Measurements from ENCODE around the gene GFER. TPM values are rescaled to one million over a fixed set of nuclear protein-coding genes. Genes with fewer than 3 reads are reported as not detected.
A peak's percentile ranks its signal among the peaks of the same experiment; 100 is the strongest.
"Not testable (repeated sequence)": the region's sequence is repeated elsewhere in the genome, so short reads cannot be mapped to it uniquely, and the experiment has no call there.

GFER gene
- total RNA-seq, 1 experiment from 2014 or later = 51.7 TPM

DNA sequence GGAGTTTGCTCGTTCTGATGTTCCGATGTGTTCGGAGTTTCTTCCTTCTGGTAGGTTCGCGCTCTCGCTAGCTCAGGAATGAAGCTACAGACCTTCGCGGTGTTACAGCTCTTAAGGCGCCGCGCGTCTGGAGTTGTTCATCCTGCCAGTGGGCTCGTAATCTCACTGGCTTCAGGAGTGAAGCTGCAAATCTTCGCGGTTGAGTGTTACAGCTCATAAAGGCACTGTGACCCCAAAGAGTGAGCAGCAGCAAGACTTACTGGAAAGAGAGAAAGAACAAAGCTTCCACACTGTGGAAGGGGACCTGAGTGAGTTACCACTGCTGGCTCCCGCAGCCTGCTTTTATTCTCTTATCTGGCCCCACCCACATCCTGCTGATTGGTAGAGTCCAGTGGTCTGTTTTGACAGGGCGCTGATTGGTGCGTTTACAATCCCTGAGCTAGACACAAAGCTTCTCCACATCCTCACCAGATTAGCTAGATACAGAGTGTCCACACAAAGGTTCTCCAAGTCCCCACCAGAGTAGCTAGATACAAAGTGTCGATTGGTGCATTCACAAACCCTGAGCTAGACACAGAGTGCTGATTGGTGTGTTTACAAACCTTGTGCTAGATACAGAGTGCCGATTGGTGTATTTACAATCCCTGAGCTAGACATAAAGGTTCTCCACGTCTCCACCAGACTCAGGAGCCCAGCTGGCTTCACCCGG lies 26.4 kb upstream of the GFER start:
- DNase-seq (ENCODE audit: low spot score) = not testable (repeated sequence)

DNA sequence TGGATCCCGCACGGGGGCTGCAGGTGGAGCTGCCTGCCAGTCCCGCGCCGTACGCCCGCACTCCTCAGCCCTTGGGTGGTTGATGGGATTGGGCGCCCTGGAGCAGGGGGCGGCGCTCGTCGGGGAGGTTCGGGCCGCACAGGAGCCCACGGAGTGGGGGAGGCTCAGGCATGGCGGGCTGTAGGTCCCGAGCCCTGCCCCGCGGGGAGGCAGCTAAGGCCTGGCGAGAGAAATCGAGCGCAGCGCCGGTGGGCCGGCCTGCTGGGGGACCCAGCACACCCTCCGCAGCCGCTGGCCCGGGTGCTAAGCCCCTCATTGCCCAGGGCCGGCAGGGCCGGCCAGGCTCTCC lies 25.9 kb upstream of the GFER start:
- DNase-seq (ENCODE audit: low spot score) = not testable (repeated sequence)

DNA sequence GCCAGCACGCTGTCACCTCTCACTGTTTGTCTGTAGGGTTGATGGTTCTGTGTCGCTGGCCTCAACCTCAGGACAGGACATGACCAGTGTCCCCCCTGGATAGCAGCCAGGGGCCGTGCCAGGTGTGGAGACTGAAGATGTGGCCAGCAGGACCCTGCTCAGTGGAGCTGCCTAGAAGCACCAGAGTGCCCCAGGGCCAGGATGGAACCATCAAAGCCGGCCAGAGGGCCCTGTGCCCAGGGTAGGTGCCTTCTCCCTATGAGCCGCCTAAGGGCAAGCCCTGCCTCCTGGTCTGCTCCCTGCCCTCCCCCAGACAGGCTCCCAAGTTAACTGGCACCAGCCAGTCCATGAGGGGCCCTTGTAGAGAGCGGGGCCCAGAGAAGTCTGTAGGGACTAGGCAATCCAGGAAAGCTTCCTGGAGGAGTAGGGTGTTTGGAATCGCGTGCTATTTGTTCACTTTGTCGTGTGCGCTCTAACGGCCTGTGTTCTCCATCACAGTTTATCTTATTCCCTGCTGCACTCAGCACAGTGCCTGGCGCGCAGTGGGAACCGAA lies 25.2 kb upstream of the GFER start:
- DNase-seq (ENCODE audit: low spot score) = no peak

DNA sequence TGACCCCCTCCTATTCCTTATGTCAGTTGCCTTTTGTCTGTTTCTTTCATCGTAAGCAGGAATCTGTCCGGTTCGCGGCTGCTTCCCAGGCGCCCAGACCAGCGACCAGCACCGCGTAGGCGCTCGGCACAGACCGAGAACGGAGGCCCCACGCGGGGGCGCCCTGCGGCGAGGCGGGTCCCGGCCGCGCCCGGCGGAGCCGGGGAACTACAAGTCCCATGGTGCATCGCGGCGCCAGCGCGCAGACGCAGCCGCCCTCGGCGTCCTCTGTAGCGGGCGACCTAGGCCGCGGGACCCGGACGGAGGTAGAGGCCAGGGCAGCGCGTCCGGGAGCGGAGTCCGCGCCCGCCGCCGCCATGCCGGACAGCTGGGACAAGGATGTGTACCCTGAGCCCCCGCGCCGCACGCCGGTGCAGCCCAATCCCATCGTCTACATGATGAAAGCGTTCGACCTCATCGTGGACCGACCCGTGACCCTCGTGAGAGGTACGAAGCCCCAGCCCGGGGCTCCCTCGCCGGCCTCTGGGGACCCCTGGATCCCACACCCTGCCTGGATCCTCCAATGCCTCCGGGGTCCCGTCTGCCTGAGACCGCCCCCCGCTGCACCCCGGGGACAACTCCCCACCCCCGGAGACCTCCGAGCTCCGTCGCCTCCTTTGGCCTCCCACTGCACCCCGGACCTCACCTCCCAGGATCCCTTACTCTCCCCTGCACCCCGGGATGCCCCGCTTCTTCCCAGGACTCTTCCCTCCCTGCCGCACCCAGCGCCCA lies 24.5 kb upstream of the GFER start, which contains the start of gene NDUFB10:
Gene NDUFB10, plus strand, starts transcription at position 270 of the 771 bp plus-strand sequence. Its CDS starts 87 bp downstream, at position 357.
- DNase-seq (ENCODE audit: low spot score) = peak; percentile 94

DNA sequence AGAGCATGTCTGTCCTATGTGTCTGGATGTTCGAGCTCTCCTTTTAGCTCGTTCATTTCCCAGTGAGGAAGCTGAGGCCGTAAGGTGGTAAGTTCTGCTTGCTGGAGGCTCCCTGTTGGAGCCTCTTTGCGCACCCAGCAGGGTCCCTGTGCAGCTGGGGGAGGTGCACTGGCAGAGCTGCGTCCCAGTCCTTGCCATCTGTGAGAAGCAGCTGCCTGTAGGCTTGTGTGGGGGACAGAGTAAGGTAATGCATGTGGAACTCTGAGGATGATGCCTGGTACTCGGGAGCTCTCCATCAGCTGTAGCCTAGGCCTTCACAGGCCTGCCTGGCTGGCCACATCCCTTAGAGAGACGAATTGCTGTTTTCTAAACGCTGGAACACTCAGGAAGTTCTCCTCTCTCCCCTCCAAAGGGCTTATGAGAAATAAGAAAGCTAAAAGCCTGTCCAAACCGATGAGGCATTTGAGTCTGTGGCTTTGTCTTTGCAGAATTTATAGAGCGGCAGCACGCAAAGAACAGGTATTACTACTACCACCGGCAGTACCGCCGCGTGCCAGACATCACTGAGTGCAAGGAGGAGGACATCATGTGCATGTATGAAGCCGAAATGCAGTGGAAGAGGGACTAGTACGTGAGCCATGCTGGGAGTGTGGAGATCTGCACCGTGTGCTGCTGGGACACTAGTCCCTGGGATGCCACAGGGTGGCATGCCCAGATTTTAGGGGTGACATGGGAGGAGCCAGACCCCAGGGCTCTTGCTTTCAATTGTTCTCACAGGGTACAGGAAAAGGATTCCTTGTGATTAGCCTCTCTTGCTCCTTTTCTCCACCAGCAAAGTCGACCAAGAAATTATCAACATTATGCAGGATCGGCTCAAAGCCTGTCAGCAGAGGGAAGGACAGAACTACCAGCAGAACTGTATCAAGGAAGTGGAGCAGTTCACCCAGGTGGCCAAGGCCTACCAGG lies 23.0 kb upstream of the GFER start:
- peak; percentile 77 for DNase-seq (ENCODE audit: low spot score)

DNA sequence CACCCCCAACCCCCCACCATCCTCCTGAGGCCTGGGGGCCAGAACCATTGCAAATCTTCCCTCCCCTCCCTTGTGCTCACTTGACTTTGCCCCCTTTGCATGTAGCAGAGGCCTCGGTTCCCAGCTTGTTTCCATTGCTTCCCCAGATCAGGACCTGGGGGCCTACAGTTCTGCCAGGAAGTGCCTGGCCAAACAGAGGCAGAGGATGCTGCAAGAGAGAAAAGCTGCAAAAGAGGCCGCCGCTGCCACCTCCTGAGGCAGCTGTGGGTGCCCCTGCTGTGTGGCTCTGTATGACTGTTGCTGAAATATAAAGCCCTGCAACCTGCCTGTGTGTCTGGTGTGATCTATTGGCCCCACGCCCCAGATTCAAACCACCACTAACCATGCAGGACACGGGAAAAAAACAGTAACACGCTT lies 22.3 kb upstream of the GFER start:
- peak; percentile 19 for DNase-seq (ENCODE audit: low spot score)

DNA sequence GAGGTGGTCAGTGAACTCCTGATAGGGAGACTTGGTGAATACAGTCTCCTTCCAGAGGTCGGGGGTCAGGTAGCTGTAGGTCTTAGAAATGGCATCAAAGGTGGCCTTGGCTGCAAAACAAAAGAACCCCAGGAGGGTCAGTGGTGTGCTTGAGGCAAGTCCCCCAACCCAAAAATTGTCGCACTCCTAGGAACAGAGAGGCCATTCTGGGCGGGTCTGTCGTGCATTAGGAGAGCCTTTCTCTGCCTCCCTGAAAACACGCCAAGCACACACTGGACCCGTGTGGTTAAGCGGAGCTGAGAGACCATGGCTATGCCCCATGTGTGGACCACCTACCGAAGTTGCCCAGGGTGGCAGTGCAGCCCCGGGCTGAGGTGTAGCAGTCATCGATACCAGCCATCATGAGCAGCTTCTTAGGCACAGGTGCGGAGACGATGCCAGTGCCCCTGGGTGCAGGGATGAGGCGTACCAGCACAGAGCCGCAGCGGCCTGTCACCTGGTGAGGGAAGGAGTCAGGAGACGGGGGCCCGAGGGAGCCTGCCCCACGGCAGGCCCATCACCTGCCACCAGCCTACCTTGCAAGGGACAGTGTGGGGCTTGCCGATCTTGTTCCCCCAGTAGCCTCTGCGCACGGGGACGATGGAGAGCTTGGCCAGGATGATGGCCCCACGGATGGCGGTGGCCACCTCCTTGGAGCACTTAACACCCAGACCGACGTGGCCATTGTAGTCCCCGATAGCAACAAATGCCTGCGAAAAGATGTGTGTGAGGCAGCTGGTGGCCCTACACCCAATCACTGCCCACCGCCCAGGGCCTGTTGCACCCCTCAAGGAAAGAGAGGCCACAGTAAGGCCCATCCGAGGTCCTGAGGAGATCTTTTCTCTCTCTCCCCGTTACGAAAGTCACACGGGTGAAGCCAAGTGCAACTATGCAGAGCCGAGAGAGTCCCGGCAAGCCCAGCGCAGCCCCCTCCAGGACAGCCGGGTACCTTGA lies 21.5 kb upstream of the GFER start:
- DNase-seq (ENCODE audit: low spot score) = not testable (repeated sequence)

DNA sequence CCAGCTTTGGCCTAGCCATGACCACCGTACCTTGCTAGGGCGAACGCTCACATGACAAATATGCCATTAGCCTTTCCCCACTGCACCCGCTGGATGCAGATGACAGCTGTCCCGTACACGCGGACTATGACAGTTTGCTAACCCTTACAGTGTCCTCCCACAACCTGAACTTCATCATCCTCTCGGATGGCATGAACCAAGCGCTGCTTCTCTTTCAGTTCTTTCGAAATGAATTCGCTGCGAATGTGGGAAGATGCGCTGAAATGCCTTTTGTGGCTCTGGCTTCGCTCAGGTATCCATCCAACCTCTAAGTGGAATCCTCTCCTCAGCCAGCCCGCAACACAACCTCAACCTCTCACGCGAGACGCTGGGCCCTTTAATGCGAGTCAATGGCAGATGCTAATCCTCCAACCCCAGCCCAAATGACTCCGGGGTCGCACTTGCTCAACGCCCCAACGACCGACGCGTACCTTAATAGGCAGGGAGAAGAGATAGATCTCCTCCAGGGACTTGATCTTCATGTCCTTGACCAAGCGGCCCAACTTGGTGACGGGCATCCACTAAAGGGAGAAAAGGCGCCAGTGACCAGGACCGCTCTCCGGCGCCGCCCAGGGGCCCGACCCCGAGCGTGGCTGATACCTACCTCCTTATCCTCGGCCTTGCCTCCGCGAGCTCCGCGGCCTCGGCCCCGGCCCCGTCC lies 20.0 kb upstream of the GFER start:
- DNase-seq (ENCODE audit: low spot score) = peak; percentile 42

DNA sequence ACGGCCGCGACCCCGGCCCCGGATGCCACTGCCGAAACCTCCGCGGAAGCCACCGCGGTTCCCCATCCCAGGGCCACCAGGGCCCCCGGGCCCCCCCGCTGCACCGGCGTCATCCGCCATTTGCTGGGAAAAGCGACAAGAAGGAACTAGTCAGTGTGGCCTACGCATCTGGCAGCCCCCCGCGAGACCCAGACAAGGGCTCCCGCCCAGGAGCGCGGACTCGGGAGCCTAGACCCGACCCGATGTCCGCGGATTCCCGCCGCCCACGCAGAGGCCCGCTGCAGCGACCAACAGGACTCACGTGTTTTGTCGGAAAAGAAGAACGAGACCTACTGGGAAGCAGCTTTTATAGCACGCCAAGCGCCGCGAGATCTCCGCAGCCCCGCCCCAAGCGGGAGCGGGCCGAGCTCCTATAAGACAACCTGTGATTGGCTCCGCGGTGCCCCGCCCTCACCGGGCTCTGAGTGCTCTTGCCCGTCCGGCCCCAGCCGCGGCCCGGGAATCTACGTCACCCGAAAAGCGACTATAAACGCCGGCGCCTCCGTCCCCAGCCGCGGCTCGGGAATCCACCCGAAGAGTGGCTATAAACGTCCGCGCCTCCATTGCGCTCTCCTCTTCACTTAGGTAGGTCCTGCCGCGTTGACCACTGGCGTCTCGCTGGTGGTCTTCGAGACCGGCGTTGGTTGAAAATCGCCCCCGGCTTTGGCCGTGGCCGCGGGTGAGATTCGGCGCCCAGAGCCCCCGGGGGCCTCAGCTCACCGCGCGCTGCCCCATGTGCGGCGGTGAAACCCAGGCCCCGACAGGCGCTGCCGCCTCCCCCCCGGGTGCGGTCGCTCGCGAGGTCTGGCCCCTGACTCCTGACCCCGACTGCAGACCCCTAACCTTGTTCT lies 19.2 kb upstream of the GFER start, which contains the start of gene RPS2:
Gene RPS2, minus strand, starts transcription at position 321 of the 890 bp plus-strand sequence. Its CDS starts 201 bp downstream, at position 120.
- peak; percentile 100 for DNase-seq (ENCODE audit: low spot score)

DNA sequence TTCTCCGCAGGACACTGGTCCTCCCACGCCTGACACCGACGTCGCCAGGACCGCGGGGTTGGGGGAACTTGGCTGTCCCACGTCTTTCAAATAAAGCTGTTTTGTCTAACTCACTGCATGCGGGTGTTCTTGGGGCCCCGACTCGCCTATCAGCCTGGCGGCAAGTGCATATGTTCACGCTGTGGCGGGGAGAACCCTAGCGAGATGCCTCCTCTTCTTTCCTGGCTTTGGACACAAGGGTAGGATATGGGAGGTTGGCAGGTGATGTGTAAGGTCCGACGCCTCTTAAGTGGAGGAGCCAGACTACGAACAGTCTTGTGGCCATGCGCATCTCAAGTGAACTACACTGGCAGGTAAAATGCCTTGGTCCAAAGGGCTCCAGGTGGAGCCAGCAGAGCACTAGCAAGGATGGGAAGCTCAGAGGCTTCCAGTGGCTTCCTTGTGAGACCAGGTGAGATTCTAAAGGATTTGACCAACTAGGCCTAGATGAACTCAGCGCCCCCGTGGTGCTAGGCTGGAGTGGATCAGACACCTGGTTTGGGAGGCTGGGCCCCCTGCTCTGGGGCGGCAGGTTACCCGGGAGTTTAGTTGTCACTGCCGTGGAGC lies 18.5 kb upstream of the GFER start:
- peak; percentile 58 for DNase-seq (ENCODE audit: low spot score)

DNA sequence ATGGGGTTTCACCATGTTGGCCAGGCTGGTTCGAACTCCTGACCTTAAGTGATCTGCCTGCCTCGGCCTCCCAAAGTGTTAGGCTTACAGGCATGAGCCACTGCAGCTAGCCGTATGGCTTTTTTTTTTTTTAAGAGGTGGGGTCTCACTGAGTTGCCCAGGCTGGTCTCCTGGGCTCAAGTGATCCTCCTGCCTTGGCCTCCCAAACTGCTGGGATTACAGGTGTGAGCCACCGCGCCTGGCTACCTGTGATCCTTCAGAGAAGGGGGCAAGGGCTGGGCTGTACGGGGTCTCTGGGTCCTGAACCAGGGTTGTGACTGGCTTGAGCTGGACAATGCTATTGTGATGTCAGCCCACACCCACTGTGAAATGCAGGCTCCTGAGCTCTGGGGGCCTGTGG lies 17.5 kb upstream of the GFER start, which contains the start of gene RNF151:
Gene RNF151, plus strand, starts transcription at position 397 of the 400 bp plus-strand sequence. CDS start 26 bp downstream, outside the sequence.
- DNase-seq (ENCODE audit: low spot score) = no peak

DNA sequence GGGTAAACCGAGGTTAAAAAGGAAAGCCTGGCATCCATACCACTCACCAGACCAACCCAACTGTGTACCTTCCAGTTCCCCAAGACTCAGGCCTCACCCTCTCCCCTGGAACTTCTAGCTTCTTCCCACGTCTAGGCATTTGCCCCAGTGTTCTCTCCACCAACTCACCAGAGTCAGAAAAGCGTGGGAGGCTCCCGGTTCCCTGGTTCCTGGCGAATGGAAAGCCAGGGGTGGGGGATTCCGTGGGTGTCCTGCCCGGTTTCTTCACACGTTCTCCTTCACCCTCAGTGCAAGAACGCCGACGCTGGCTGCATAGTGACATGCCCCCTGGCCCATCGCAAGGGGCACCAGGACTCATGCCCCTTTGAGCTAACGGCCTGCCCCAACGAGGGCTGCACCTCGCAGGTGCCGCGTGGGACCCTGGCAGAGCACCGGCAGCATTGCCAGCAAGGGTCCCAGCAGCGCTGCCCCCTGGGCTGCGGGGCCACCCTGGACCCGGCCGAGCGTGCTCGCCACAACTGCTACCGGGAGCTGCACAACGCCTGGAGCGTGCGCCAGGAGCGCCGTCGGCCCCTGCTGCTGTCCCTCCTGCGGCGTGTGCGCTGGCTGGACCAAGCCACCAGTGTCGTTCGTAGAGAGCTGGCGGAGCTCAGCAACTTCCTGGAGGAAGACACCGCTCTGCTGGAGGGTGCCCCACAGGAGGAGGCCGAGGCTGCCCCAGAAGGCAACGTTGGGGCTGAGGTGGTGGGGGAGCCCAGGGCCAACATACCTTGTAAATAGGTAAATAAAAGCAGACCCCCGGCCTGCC lies 15.6 kb upstream of the GFER start:
- DNase-seq (ENCODE audit: low spot score) = no peak

DNA sequence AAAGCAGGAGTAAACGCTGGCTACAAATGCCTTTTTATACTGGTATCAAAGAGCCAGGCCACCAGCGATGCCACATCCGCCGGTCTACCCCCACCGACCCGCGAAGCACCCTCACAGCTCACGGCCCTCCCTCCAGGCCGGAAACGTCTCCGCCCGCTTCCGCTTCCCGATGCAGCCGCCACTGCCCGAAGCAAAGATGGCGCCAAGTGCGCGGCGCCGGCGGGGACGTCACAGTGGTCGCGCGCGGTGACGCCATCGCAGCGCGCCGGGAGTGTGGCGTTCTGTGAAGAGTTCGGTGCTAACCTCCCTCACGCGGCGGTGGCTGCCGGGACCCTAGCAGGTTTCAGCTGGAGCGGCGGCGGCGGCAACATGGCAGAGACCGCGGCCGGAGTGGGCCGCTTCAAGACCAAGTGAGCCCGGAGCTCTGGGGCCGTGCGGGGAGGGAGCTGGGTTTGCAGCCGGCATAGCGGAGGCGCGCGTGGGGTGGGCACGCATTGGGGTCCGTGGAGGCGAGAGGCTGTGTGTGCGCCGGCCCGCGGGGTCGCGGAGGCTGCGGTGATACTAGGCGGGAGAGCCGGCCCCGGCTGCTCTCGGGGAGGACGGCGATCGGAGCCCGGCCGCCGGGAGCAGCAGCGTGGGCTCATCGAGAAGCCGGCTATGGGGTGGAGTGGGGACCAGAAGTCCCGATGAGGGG lies 12.1 kb upstream of the GFER start, which contains the start of gene TBL3:
Gene TBL3, plus strand, starts transcription at position 258 of the 694 bp plus-strand sequence. Its CDS starts 112 bp downstream, at position 370.
- peak; percentile 92 for DNase-seq (ENCODE audit: low spot score)

DNA sequence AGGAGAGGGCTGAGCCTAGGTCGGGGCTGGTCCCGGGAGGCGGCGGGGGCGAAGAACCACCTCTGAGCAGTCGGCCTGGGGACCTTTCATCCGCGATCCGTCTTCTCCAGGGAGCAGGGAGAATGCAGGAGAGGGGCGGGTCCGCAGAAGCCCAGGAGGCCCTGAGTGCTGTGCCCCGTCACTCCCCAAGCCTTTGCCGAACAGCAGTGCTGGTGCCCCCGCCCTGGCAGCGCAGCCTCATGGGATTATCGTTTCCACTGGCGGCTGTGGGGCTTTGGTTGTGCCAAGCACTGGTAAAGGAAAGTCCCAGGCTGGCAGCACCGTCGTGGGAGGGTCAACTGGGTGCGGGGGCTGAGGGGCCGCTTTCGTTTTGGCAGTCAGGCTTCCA lies 11.5 kb upstream of the GFER start:
- peak; percentile 51 for DNase-seq (ENCODE audit: low spot score)

DNA sequence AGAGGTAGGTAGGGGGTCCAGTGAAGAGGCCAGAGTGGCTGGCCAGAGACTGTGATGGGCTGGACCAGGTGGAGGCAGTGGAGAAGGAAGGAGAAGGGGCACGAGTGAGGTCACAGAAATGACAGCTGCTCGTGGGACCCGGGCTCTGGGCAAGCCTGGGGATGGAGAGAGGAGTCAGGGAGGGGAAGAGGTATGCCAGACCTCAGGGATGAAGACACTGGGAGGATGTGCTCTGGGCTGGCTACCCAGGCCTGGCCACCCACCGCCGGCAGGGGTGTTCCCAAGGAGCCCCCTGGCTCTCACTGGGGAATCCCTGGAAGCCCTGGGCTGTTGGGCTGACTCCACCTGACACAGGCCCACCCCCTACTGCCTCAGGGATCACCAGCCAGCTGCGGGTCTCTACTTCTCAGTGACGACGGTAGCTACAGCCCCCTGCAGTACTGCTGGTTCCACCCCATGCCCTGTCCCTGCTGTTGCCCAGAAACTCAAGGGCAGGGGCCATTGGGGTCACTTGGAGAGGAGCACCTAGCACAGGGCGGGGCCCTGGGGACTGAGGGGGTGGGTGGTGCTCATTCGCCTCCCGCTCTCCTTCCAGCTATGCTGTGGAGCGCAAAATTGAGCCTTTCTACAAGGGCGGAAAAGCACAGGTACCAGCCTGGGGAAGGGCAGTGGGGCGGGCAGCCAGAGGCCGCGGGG lies 10.4 kb upstream of the GFER start:
- DNase-seq (ENCODE audit: low spot score) = no peak

Measured in HT-29 (cell line).